Measurements from ENCODE around the gene KRTAP5-3.

KRTAP5-3 gene

GRCh38 chr11:1639666-1640065 lies 31.4 kb upstream of the KRTAP5-3 start:
- H3K27me3 ChIP-seq (ENCODE audit: insufficient read depth, low read depth, severe bottlenecking), result peaks cover 93% of the 10 kb centered on the region

GRCh38 chr11:1639102-1639620 lies 30.9 kb upstream of the KRTAP5-3 start:
- H3K27me3 ChIP-seq (ENCODE audit: insufficient read depth, low read depth, severe bottlenecking), result peaks cover 93% of the 10 kb centered on the region
- TF ChIP-seq CTCF (IDR thresholded peaks at IDR 0.05; ENCODE audit: low read depth, low read length), result no peak
- H3K27ac ChIP-seq, result no peak overlapping the region
- H3K4me3 ChIP-seq (ENCODE audit: low read depth, low read length), result no peak overlapping the region
- H3K36me3 ChIP-seq, result no peaks in the 10 kb centered on the region
- no peaks in the 10 kb centered on the region for H3K9me3 ChIP-seq (ENCODE audit: severe bottlenecking)
- DNase-seq, result no peak

More at GRCh38 chr11:1639666-1640065, 31.4 kb upstream of the KRTAP5-3 start:
- no peak overlapping the region for H3K4me3 ChIP-seq (ENCODE audit: low read depth, low read length)
- H3K9me3 ChIP-seq (ENCODE audit: severe bottlenecking), result no peaks in the 10 kb centered on the region
- no peak overlapping the region for H3K27ac ChIP-seq
- no peak for DNase-seq
- H3K36me3 ChIP-seq, result no peaks in the 10 kb centered on the region
- no peak for TF ChIP-seq CTCF (IDR thresholded peaks at IDR 0.05; ENCODE audit: low read depth, low read length)

- TF ChIP-seq CTCF (IDR thresholded peaks at IDR 0.05; ENCODE audit: low read depth, low read length), result no peak
- DNase-seq, result no peak
- Histone ChIP-seq H3K27me3 (ENCODE audit: insufficient read depth, low read depth, severe bottlenecking) (peaks cover 94% of the 10 kb centered on the region), H3K36me3 (no peaks in the 10 kb centered on the region), H3K9me3 (ENCODE audit: severe bottlenecking) (no peaks in the 10 kb centered on the region), H3K4me3 (ENCODE audit: low read depth, low read length) (no peak overlapping the region), H3K27ac (no peak overlapping the region)
Measured at GRCh38 chr11:1638344-1638743, 30.1 kb upstream of the KRTAP5-3 start.

GRCh38 chr11:1637628-1638027 lies 29.4 kb upstream of the KRTAP5-3 start:
- Histone ChIP-seq H3K4me3 (ENCODE audit: low read depth, low read length) (no peak overlapping the region), H3K36me3 (no peaks in the 10 kb centered on the region), H3K27me3 (ENCODE audit: insufficient read depth, low read depth, severe bottlenecking) (peaks cover 94% of the 10 kb centered on the region), H3K27ac (no peak overlapping the region), H3K9me3 (ENCODE audit: severe bottlenecking) (no peaks in the 10 kb centered on the region)
- no peak for TF ChIP-seq CTCF (IDR thresholded peaks at IDR 0.05; ENCODE audit: low read depth, low read length)
- DNase-seq, result no peak

GRCh38 chr11:1636291-1636950 lies 28.2 kb upstream of the KRTAP5-3 start:
- no peak for DNase-seq
- Histone ChIP-seq H3K4me3 (ENCODE audit: low read depth, low read length) (no peak overlapping the region), H3K36me3 (no peaks in the 10 kb centered on the region), H3K27ac (no peak overlapping the region), H3K27me3 (ENCODE audit: insufficient read depth, low read depth, severe bottlenecking) (peaks cover 100% of the 10 kb centered on the region), H3K9me3 (ENCODE audit: severe bottlenecking) (no peaks in the 10 kb centered on the region)
- no peak for TF ChIP-seq CTCF (IDR thresholded peaks at IDR 0.05; ENCODE audit: low read depth, low read length)

GRCh38 chr11:1633864-1634263 lies 25.6 kb upstream of the KRTAP5-3 start:
- TF ChIP-seq CTCF (IDR thresholded peaks at IDR 0.05; ENCODE audit: low read depth, low read length), result no peak
- Histone ChIP-seq H3K27ac (no peak overlapping the region), H3K4me3 (ENCODE audit: low read depth, low read length) (no peak overlapping the region), H3K27me3 (ENCODE audit: insufficient read depth, low read depth, severe bottlenecking) (peaks cover 93% of the 10 kb centered on the region), H3K36me3 (no peaks in the 10 kb centered on the region), H3K9me3 (ENCODE audit: severe bottlenecking) (no peaks in the 10 kb centered on the region)
- DNase-seq, result no peak

All from WERI-Rb-1 (cell line).